GM23338 (cell line): ENCODE measurements around the gene HOXD8. TPM values are rescaled to one million over a fixed set of nuclear protein-coding genes. Genes with fewer than 3 reads are reported as not detected.
A peak's percentile ranks its signal among the peaks of the same experiment; 100 is the strongest.

ENCODE experiments used
- ATAC-seq: fragments of 200-7000 bp; cut with Tn5 transposase; 3 replicates; pipeline ENCODE4 v1.9.1; 2020
- DNase-seq: peaks from one replicate; pipeline ENCODE4 v3.0.0-alpha.2; 2015; ENCODE audit warnings: low spot score
- H2AFZ ChIP-seq: fragments of 200-600 bp; sonication (generic); 2 replicates; pipeline ENCODE4 v1.8.0; 2016; ENCODE audit warnings: antibody characterized with exemption, mild to moderate bottlenecking, moderate library complexity
- H3F3A ChIP-seq: fragments of 200-600 bp; sonication (generic); replicated peaks from 2 replicates; pipeline ENCODE4 v1.8.0; 2017; ENCODE audit warnings: antibody characterized with exemption, mixed run types, low read depth
- H3K27ac ChIP-seq: fragments of 200-600 bp; sonication (generic); 2 replicates; pipeline ENCODE4 v1.6.1; 2016; ENCODE audit warnings: low read depth
- H3K27me3 ChIP-seq: fragments of 200-600 bp; sonication (generic); 2 replicates; pipeline ENCODE4 v1.8.0; 2016; ENCODE audit warnings: mild to moderate bottlenecking, mixed run types, moderate library complexity; ENCODE audit not compliant: insufficient read depth
- H3K36me3 ChIP-seq: fragments of 200-600 bp; sonication (generic); 2 replicates; pipeline ENCODE4 v1.8.0; 2016; ENCODE audit warnings: mild to moderate bottlenecking; ENCODE audit not compliant: insufficient read depth
- H3K4me1 ChIP-seq: fragments of 200-600 bp; sonication (generic); 2 replicates; pipeline ENCODE4 v1.8.0; 2016; ENCODE audit warnings: mild to moderate bottlenecking, moderate library complexity; ENCODE audit not compliant: insufficient read depth
- H3K4me2 ChIP-seq: fragments of 200-600 bp; sonication (generic); 2 replicates; pipeline ENCODE4 v1.7.1; 2017; ENCODE audit warnings: mixed run types
- H3K4me3 ChIP-seq: fragments of 200-600 bp; sonication (generic); 2 replicates; pipeline ENCODE4 v1.6.1; 2016; ENCODE audit warnings: mixed run types
- H3K79me2 ChIP-seq: fragments of 200-600 bp; sonication (generic); replicated peaks from 2 replicates; pipeline ENCODE4 v1.8.0; 2017; ENCODE audit warnings: mild to moderate bottlenecking; ENCODE audit not compliant: insufficient read depth
- H3K9me2 ChIP-seq: fragments of 200-600 bp; sonication (generic); 2 replicates; pipeline ENCODE4 v1.8.0; 2017; ENCODE audit not compliant: insufficient read depth
- H4K20me1 ChIP-seq: fragments of 200-600 bp; sonication (generic); replicated peaks from 2 replicates; pipeline ENCODE4 v1.8.0; 2017; ENCODE audit warnings: mild to moderate bottlenecking; ENCODE audit not compliant: insufficient read depth
- H3K27ac Mint-ChIP-seq: 2 replicates; pipeline ENCODE4 v1.8.0; 2020; ENCODE audit warnings: inconsistent platforms, mild to moderate bottlenecking, moderate library complexity, mixed read lengths
- H3K27me3 Mint-ChIP-seq: 3 replicates; pipeline ENCODE4 v1.8.0; 2022; ENCODE audit warnings: low read depth, mild to moderate bottlenecking, moderate library complexity, mixed read lengths, inconsistent platforms; ENCODE audit not compliant: insufficient read depth, poor library complexity
- H3K36me3 Mint-ChIP-seq: 3 replicates; pipeline ENCODE4 v1.8.0; 2021; ENCODE audit warnings: low read depth, mild to moderate bottlenecking, inconsistent platforms, moderate library complexity, mixed read lengths
- H3K4me1 Mint-ChIP-seq: 3 replicates; pipeline ENCODE4 v1.8.0; 2020; ENCODE audit warnings: mild to moderate bottlenecking, inconsistent platforms, mixed read lengths
- H3K4me3 Mint-ChIP-seq: 3 replicates; pipeline ENCODE4 v1.8.0; 2021; ENCODE audit warnings: moderate library complexity, mild to moderate bottlenecking, inconsistent platforms, mixed read lengths
- H3K9me3 Mint-ChIP-seq: 3 replicates; pipeline ENCODE4 v1.8.0; 2020; ENCODE audit warnings: moderate library complexity, mild to moderate bottlenecking, inconsistent platforms, mixed read lengths
- CREB1 ChIP-seq: fragments of 250-450 bp; sonication (Bioruptor Pico); IDR thresholded peaks from 2 replicates; pipeline ENCODE4 v1.5.0; 2020; ENCODE audit warnings: low read depth, mild to moderate bottlenecking, moderate library complexity
- CTCF ChIP-seq, 2 experiments: fragments of 200-600 bp in 1 of 2; sonication (generic) in 1 of 2; conservative IDR thresholded peaks; 2 replicates each; pipeline versions ENCODE4 v1.5.1 to v1.6.1; 2016 to 2017; ENCODE audit warnings: antibody characterized with exemption in 2 of 2, low read depth in 2 of 2, mild to moderate bottlenecking in 2 of 2, moderate library complexity in 1 of 2
- ETS1 ChIP-seq: IDR thresholded peaks from 2 replicates; pipeline ENCODE4 v1.6.1; 2016; ENCODE audit warnings: antibody characterized with exemption
- EZH2 ChIP-seq: fragments of 200-600 bp; sonication (generic); IDR thresholded peaks from one replicate; pipeline ENCODE4 v1.8.0; 2017; ENCODE audit warnings: antibody characterized with exemption, mild to moderate bottlenecking, low read depth; ENCODE audit not compliant: unreplicated experiment
- EZH2phosphoT487 ChIP-seq: fragments of 200-600 bp; sonication (generic); IDR thresholded peaks from one replicate; pipeline ENCODE4 v1.8.1; 2018; ENCODE audit warnings: antibody characterized with exemption; ENCODE audit not compliant: unreplicated experiment
- JUNB ChIP-seq: IDR thresholded peaks from one replicate; pipeline ENCODE4 v1.6.1; 2016; ENCODE audit warnings: antibody characterized with exemption; ENCODE audit not compliant: unreplicated experiment
- NANOG ChIP-seq: IDR thresholded peaks from 2 replicates; pipeline ENCODE4 v1.6.1; 2016; ENCODE audit warnings: antibody characterized with exemption, borderline replicate concordance
- POLR2AphosphoS5 ChIP-seq: IDR thresholded peaks from 2 replicates; pipeline ENCODE4 v1.6.1; 2016; ENCODE audit warnings: antibody characterized with exemption, low read depth
- REST ChIP-seq: IDR thresholded peaks from one replicate; pipeline ENCODE4 v1.6.1; 2018; ENCODE audit warnings: antibody characterized with exemption; ENCODE audit not compliant: unreplicated experiment
- STAT1 ChIP-seq: IDR thresholded peaks from one replicate; pipeline ENCODE4 v1.6.1; 2016; ENCODE audit warnings: antibody characterized with exemption; ENCODE audit not compliant: unreplicated experiment
- ZNF114 ChIP-seq: fragments of 250-450 bp; sonication (Bioruptor Pico); IDR thresholded peaks from 2 replicates; pipeline ENCODE4 v1.5.0; 2020; ENCODE audit warnings: mild to moderate bottlenecking, moderate library complexity
- ZNF331 ChIP-seq: fragments of 250-450 bp; sonication (Bioruptor Pico); IDR thresholded peaks from 2 replicates; pipeline ENCODE4 v1.5.0; 2020; ENCODE audit warnings: low read depth, mild to moderate bottlenecking, moderate library complexity
- ZNF462 ChIP-seq: fragments of 250-450 bp; sonication (Bioruptor Pico); IDR thresholded peaks from 2 replicates; pipeline ENCODE4 v1.5.0; 2020; ENCODE audit warnings: mild to moderate bottlenecking, moderate library complexity
- polyA plus RNA-seq: library from polyadenylated mRNA; unstranded; fragments of >200 nt; fragmentation: Nextera tagmentation; extraction: Ambion mirVana; gene quantifications from 2 replicates; pipeline ENCODE4 v1.2.1, GENCODE V29; 2016
- total RNA-seq: library from RNA; depleted of rRNA; stranded (reverse); fragments of >200 nt; shearing (Covaris generic); gene quantifications from 2 replicates; pipeline ENCODE4 v1.2.3, GENCODE V29; 2014

The HOXD8 gene
- total and polyA plus RNA-seq, 2 experiments from 2014 or later = not detected

GRCh38 chr2:176099159-176099727, 30.3 kb upstream of the HOXD8 start:
- ATAC-seq = no peak
- Histone ChIP-seq H3K4me2 (peak overlapping the region; percentile 94), H4K20me1 (peaks cover 44% of the 10 kb centered on the region), H3K27me3 (peaks cover 94% of the 10 kb centered on the region), H3K9me2 (no peaks in the 10 kb centered on the region), H3K79me2 (no peaks in the 10 kb centered on the region), H2AFZ (peak overlapping the region; percentile 59; the same call in 1 of the 2 replicates), H3F3A (peaks cover 28% of the 10 kb centered on the region), H3K36me3 (no peaks in the 10 kb centered on the region; the same call in 1 of the 2 replicates), H3K4me3 (peak overlapping the region; percentile 46), H3K4me1 (peaks cover 62% of the 10 kb centered on the region), H3K27ac (no peak overlapping the region)
- Mint-ChIP-seq H3K27ac (no peak overlapping the region), H3K4me1 (peaks cover 45% of the 10 kb centered on the region), H3K9me3 (no peaks in the 10 kb centered on the region), H3K36me3 (no peaks in the 10 kb centered on the region), H3K4me3 (peak overlapping the region; percentile 68), H3K27me3 (peaks cover 99% of the 10 kb centered on the region)
- peak; percentile 48 for DNase-seq
- TF ChIP-seq EZH2 (peak; percentile 96), ZNF462 (CRISPR knock-in tag) (no peak), POLR2AphosphoS5 (no peak), CTCF (conservative IDR thresholded peaks at IDR 0.05; ENCODE audit: low read depth in 2 of 2) (no peak), ZNF114 (CRISPR knock-in tag) (no peak), REST (no peak), ZNF331 (no peak), NANOG (no peak), CREB1 (CRISPR knock-in tag) (no peak), ETS1 (no peak), EZH2phosphoT487 (peak; percentile 27), STAT1 (no peak), JUNB (no peak)
